ENCODE measurements around the gene KIAA1217.

Gene KIAA1217

GRCh38 chr10:24550680-24551079, 341.7 kb downstream of the KIAA1217 start:
- ATAC-seq (no peak), DNase-seq (no peak)

- no peak for ATAC-seq
- no peak for DNase-seq
These were observed 342.2 kb downstream of the KIAA1217 start for GRCh38 chr10:24551161-24551560.

GRCh38 chr10:24552346-24553016, 343.5 kb downstream of the KIAA1217 start:
- peak; percentile 34 for ATAC-seq
- peak; percentile 38 for DNase-seq

GRCh38 chr10:24553051-24553612, 344.2 kb downstream of the KIAA1217 start:
- ATAC-seq (no peak), DNase-seq (no peak)

- ATAC-seq = no peak
- no peak for DNase-seq
These were observed 345.1 kb downstream of the KIAA1217 start for GRCh38 chr10:24554036-24554435.

GRCh38 chr10:24556126-24556749, 347.3 kb downstream of the KIAA1217 start:
- ATAC-seq (no peak), DNase-seq (no peak)

- ATAC-seq (peak; percentile 45), DNase-seq (no peak)
These were observed 348.1 kb downstream of the KIAA1217 start for GRCh38 chr10:24556750-24557742.

- ATAC-seq = no peak
- no peak for DNase-seq
These were observed 352.5 kb downstream of the KIAA1217 start for GRCh38 chr10:24561453-24561852.

GRCh38 chr10:24568042-24568441, 359.1 kb downstream of the KIAA1217 start:
- no peak for DNase-seq

GRCh38 chr10:24569330-24569796, 360.4 kb downstream of the KIAA1217 start:
- DNase-seq (no peak), ATAC-seq (no peak)

More at GRCh38 chr10:24568042-24568441, 359.1 kb downstream of the KIAA1217 start:
- ATAC-seq = no peak

- ATAC-seq (no peak), DNase-seq (no peak)
These were observed 361.1 kb downstream of the KIAA1217 start for GRCh38 chr10:24569828-24570657.

- ATAC-seq (peak; percentile 14), DNase-seq (no peak)
These were observed 361.9 kb downstream of the KIAA1217 start for GRCh38 chr10:24570658-24571426.

- ATAC-seq = no peak
- no peak for DNase-seq
These were observed 363.0 kb downstream of the KIAA1217 start for GRCh38 chr10:24571870-24572450.

- DNase-seq = no peak
These were observed 365.2 kb downstream of the KIAA1217 start for GRCh38 chr10:24574161-24574560.

GRCh38 chr10:24574578-24575155, 365.7 kb downstream of the KIAA1217 start:
- ATAC-seq = no peak
- DNase-seq = no peak

More at GRCh38 chr10:24574161-24574560, 365.2 kb downstream of the KIAA1217 start:
- ATAC-seq = no peak

GRCh38 chr10:24575481-24576002, 366.6 kb downstream of the KIAA1217 start:
- DNase-seq (no peak), ATAC-seq (no peak)

GRCh38 chr10:24579448-24579847, 370.5 kb downstream of the KIAA1217 start:
- no peak for DNase-seq

GRCh38 chr10:24579906-24580305, 371.0 kb downstream of the KIAA1217 start:
- ATAC-seq = no peak
- no peak for DNase-seq

More at GRCh38 chr10:24579448-24579847, 370.5 kb downstream of the KIAA1217 start:
- no peak for ATAC-seq

- ATAC-seq (no peak), DNase-seq (no peak)
These were observed 380.3 kb downstream of the KIAA1217 start for GRCh38 chr10:24589265-24589664.

All from stimulated activated naive CD8-positive, alpha-beta T cell treated with anti-CD3 and anti-CD28 coated beads, Interleukin-15, Interleukin-2, amounts not matched to agents 100 U/mL and 50 U/mL, for 24 hours (primary cell).